Rectal smooth muscle tissue (tissue), 1 donor: Measurements from ENCODE around the gene COLEC11.
"Not testable (repeated sequence)": the region's sequence is repeated elsewhere in the genome, so short reads cannot be mapped to it uniquely, and the experiment has no call there.

Source experiments
- H3K27ac ChIP-seq: one replicate; pipeline ENCODE4 v1.7.0; 2013; ENCODE audit warnings: low read depth, low read length, inconsistent platforms
- H3K27me3 ChIP-seq: one replicate; pipeline ENCODE4 v1.7.0; 2013; ENCODE audit warnings: low read length; ENCODE audit not compliant: control insufficient read depth, insufficient read depth
- H3K36me3 ChIP-seq: one replicate; pipeline ENCODE4 v1.7.0; 2013; ENCODE audit warnings: low read length; ENCODE audit not compliant: control insufficient read depth, insufficient read depth
- H3K4me1 ChIP-seq: one replicate; pipeline ENCODE4 v1.7.0; 2013; ENCODE audit warnings: low read length; ENCODE audit not compliant: control insufficient read depth, insufficient read depth
- H3K4me3 ChIP-seq: one replicate; pipeline ENCODE4 v1.7.0; 2013; ENCODE audit warnings: low read length
- H3K9ac ChIP-seq: one replicate; pipeline ENCODE4 v1.7.0; 2013; ENCODE audit warnings: low read length

COLEC11 gene

GRCh38 chr2:3602553-3603339, 7.8 kb downstream of the COLEC11 start:
- no peaks in the 10 kb centered on the region for H3K36me3 ChIP-seq
- H3K4me1 ChIP-seq: no peaks in the 10 kb centered on the region
- no peak overlapping the region for H3K9ac ChIP-seq
- H3K27me3 ChIP-seq: no peaks in the 10 kb centered on the region
- H3K27ac ChIP-seq: no peak overlapping the region
- H3K4me3 ChIP-seq: no peak overlapping the region

GRCh38 chr2:3603536-3604206, 8.8 kb downstream of the COLEC11 start:
- Histone ChIP-seq H3K9ac (no peak overlapping the region), H3K27ac (no peak overlapping the region), H3K36me3 (no peaks in the 10 kb centered on the region), H3K27me3 (no peaks in the 10 kb centered on the region), H3K4me3 (no peak overlapping the region), H3K4me1 (no peaks in the 10 kb centered on the region)

GRCh38 chr2:3604207-3604877, 9.4 kb downstream of the COLEC11 start:
- no peak overlapping the region for H3K4me3 ChIP-seq
- no peaks in the 10 kb centered on the region for H3K4me1 ChIP-seq
- no peaks in the 10 kb centered on the region for H3K36me3 ChIP-seq
- H3K27ac ChIP-seq: no peak overlapping the region
- H3K27me3 ChIP-seq: no peaks in the 10 kb centered on the region
- no peak overlapping the region for H3K9ac ChIP-seq

GRCh38 chr2:3604991-3605961, 10.4 kb downstream of the COLEC11 start:
- H3K36me3 ChIP-seq: no peaks in the 10 kb centered on the region
- H3K27me3 ChIP-seq: no peaks in the 10 kb centered on the region
- peak overlapping the region; percentile 33 for H3K27ac ChIP-seq
- H3K4me3 ChIP-seq: no peak overlapping the region
- no peaks in the 10 kb centered on the region for H3K4me1 ChIP-seq
- no peak overlapping the region for H3K9ac ChIP-seq

- H3K27me3 ChIP-seq: no peaks in the 10 kb centered on the region
- H3K9ac ChIP-seq: no peak overlapping the region
- peak overlapping the region; percentile 33 for H3K27ac ChIP-seq
- no peak overlapping the region for H3K4me3 ChIP-seq
- no peaks in the 10 kb centered on the region for H3K4me1 ChIP-seq
- no peaks in the 10 kb centered on the region for H3K36me3 ChIP-seq
Observed at GRCh38 chr2:3606028-3606369, 11.1 kb downstream of the COLEC11 start.

- Histone ChIP-seq H3K4me3 (no peak overlapping the region), H3K27me3 (no peaks in the 10 kb centered on the region), H3K27ac (peak overlapping the region; percentile 33), H3K36me3 (no peaks in the 10 kb centered on the region), H3K4me1 (no peaks in the 10 kb centered on the region), H3K9ac (no peak overlapping the region)
Observed at GRCh38 chr2:3606370-3607201, 11.7 kb downstream of the COLEC11 start.

- no peak overlapping the region for H3K9ac ChIP-seq
- no peaks in the 10 kb centered on the region for H3K36me3 ChIP-seq
- no peaks in the 10 kb centered on the region for H3K4me1 ChIP-seq
- H3K27ac ChIP-seq: no peak overlapping the region
- H3K27me3 ChIP-seq: no peaks in the 10 kb centered on the region
- no peak overlapping the region for H3K4me3 ChIP-seq
Observed at GRCh38 chr2:3608373-3609278, 13.7 kb downstream of the COLEC11 start.

- not testable (repeated sequence) for H3K27me3 ChIP-seq, H3K27ac ChIP-seq, H3K4me3 ChIP-seq, H3K4me1 ChIP-seq, H3K36me3 ChIP-seq, H3K9ac ChIP-seq
Observed at GRCh38 chr2:3609279-3609673, 14.4 kb downstream of the COLEC11 start.

- H3K27me3 ChIP-seq: no peaks in the 10 kb centered on the region
- no peak overlapping the region for H3K27ac ChIP-seq
- no peak overlapping the region for H3K9ac ChIP-seq
- H3K36me3 ChIP-seq: no peaks in the 10 kb centered on the region
- H3K4me3 ChIP-seq: no peak overlapping the region
- H3K4me1 ChIP-seq: no peaks in the 10 kb centered on the region
Observed at GRCh38 chr2:3610415-3610814, 15.5 kb downstream of the COLEC11 start.

GRCh38 chr2:3610881-3611505, 16.1 kb downstream of the COLEC11 start:
- Histone ChIP-seq H3K9ac (no peak overlapping the region), H3K36me3 (no peaks in the 10 kb centered on the region), H3K27me3 (no peaks in the 10 kb centered on the region)

More at GRCh38 chr2:3610881-3611505, 16.1 kb downstream of the COLEC11 start:
- no peak overlapping the region for H3K27ac ChIP-seq
- H3K4me1 ChIP-seq: no peaks in the 10 kb centered on the region
- H3K4me3 ChIP-seq: no peak overlapping the region
